SK-N-SH (cell line): ENCODE measurements around the gene ADK. TPM values are rescaled to one million over a fixed set of nuclear protein-coding genes. Genes with fewer than 3 reads are reported as not detected.

ENCODE experiments used
- CTCF ChIA-PET: fragments of 300-600, 350-600 bp; formaldehyde crosslinking; extraction: SDS; loops from one replicate; lab custom pipeline; 2021; lab: Yijun Ruan, JAX
- POLR2A ChIA-PET: fragments of 350-600 bp; sonication (Branson Sonifier 250); formaldehyde crosslinking; extraction: SDS; loops from one replicate; lab custom pipeline; 2020; ENCODE audit warnings: antibody characterized with exemption, inconsistent platforms; lab: Yijun Ruan, JAX
- DNase-seq: peaks from one replicate; pipeline ENCODE4 v3.0.0; 2012
- H2AFZ ChIP-seq: fragments of 200-600 bp; sonication (generic); 2 replicates; pipeline ENCODE4 v1.8.1; 2016; ENCODE audit warnings: antibody characterized with exemption, mild to moderate bottlenecking, low read depth
- H3F3A ChIP-seq: fragments of 200-600 bp; sonication (generic); replicated peaks from 2 replicates; pipeline ENCODE3; 2016; ENCODE audit warnings: antibody characterized with exemption, mild to moderate bottlenecking; ENCODE audit not compliant: insufficient read depth
- H3K27ac ChIP-seq, 2 experiments: fragments of 200-500 bp in 1 of 2; fragments of 200-600 bp in 1 of 2; sonication (Bioruptor generic) in 1 of 2; sonication (generic), shearing (Covaris generic) in 1 of 2; 2 replicates each; pipeline versions ENCODE4 v1.5.1 to v1.6.1; 2014 to 2016; ENCODE audit warnings: low read depth in 2 of 2, inconsistent platforms in 1 of 2, low read length in 1 of 2, mild to moderate bottlenecking in 1 of 2, mixed read lengths in 1 of 2
- H3K27me3 ChIP-seq: fragments of 200-600 bp; sonication (generic), shearing (Covaris generic); 2 replicates; pipeline ENCODE4 v1.6.1; 2016; ENCODE audit warnings: mixed run types; ENCODE audit not compliant: insufficient read depth
- H3K36me3 ChIP-seq, 2 experiments: fragments of 200-500 bp in 1 of 2; fragments of 200-600 bp in 1 of 2; sonication (Bioruptor generic) in 1 of 2; sonication (generic) in 1 of 2; replicated peaks in 1 of 2; 2 replicates each; pipeline versions ENCODE3 to v1.5.1; 2014 to 2016; ENCODE audit warnings: low read length in 1 of 2, mild to moderate bottlenecking in 1 of 2; ENCODE audit not compliant: insufficient read depth in 2 of 2, control insufficient read depth in 1 of 2
- H3K4me1 ChIP-seq, 2 experiments: fragments of 200-500 bp in 1 of 2; fragments of 200-600 bp in 1 of 2; sonication (Bioruptor generic) in 1 of 2; sonication (generic), shearing (Covaris generic) in 1 of 2; 2 replicates each; pipeline versions ENCODE4 v1.5.1 to v1.6.1; 2014 to 2016; ENCODE audit warnings: low read depth in 1 of 2, low read length in 1 of 2, mixed run types in 1 of 2; ENCODE audit not compliant: insufficient read depth in 2 of 2, control insufficient read depth in 1 of 2
- H3K4me2 ChIP-seq: fragments of 200-600 bp; sonication (generic), shearing (Covaris generic); 2 replicates; pipeline ENCODE4 v1.6.1; 2017; ENCODE audit warnings: mixed run types
- H3K4me3 ChIP-seq, 2 experiments: fragments of 200-500 bp in 1 of 2; fragments of 200-600 bp in 1 of 2; sonication (Bioruptor generic) in 1 of 2; sonication (generic), shearing (Covaris generic) in 1 of 2; 2 replicates each; pipeline versions ENCODE4 v1.5.1 to v1.8.1; 2014 to 2016; ENCODE audit warnings: low read depth in 2 of 2, inconsistent platforms in 1 of 2, low read length in 1 of 2, mild to moderate bottlenecking in 1 of 2, mixed read lengths in 1 of 2, moderate library complexity in 1 of 2
- H3K79me2 ChIP-seq: fragments of 200-600 bp; sonication (generic); 2 replicates; pipeline ENCODE4 v1.8.1; 2017; ENCODE audit warnings: mild to moderate bottlenecking; ENCODE audit not compliant: insufficient read depth
- H3K9ac ChIP-seq: fragments of 200-600 bp; sonication (generic); 2 replicates; pipeline ENCODE4 v1.6.1; 2017; ENCODE audit warnings: mixed run types
- H3K9me2 ChIP-seq: fragments of 200-600 bp; sonication (generic); 2 replicates; pipeline ENCODE4 v1.6.1; 2017; ENCODE audit warnings: mixed run types
- H3K9me3 ChIP-seq: fragments of 200-600 bp; sonication (generic); 2 replicates; pipeline ENCODE4 v1.6.1; 2017; ENCODE audit warnings: mixed run types, mild to moderate bottlenecking, moderate library complexity
- H4K20me1 ChIP-seq: fragments of 200-600 bp; sonication (generic); 2 replicates; pipeline ENCODE4 v1.6.1; 2017; ENCODE audit warnings: mild to moderate bottlenecking, mixed run types; ENCODE audit not compliant: insufficient read depth
- ELF1 ChIP-seq: IDR thresholded peaks from 2 replicates; pipeline ENCODE4 v1.4.0; 2012
- EP300 ChIP-seq, 2 experiments: IDR thresholded peaks; 2 replicates each; pipeline versions ENCODE4 v1.4.0 to v1.6.1; 2012; ENCODE audit warnings: borderline replicate concordance in 1 of 2, low read depth in 1 of 2, low read length in 1 of 2
- EZH2phosphoT487 ChIP-seq: fragments of 200-600 bp; sonication (generic); IDR thresholded peaks from 2 replicates; pipeline ENCODE4 v1.6.1; 2017; ENCODE audit warnings: low read depth, mixed run types, mild to moderate bottlenecking, antibody characterized with exemption, moderate library complexity, borderline replicate concordance
- FOSL2 ChIP-seq: IDR thresholded peaks from 2 replicates; pipeline ENCODE4 v1.4.0; 2012; ENCODE audit warnings: low read depth, mild to moderate bottlenecking, moderate library complexity, borderline replicate concordance
- FOXM1 ChIP-seq: IDR thresholded peaks from 2 replicates; pipeline ENCODE4 v1.4.0; 2012; ENCODE audit warnings: low read depth, mild to moderate bottlenecking
- GABPA ChIP-seq: IDR thresholded peaks from 2 replicates; pipeline ENCODE4 v1.4.0; 2012; ENCODE audit warnings: low read depth, mild to moderate bottlenecking
- GATA2 ChIP-seq: sonication (generic); formaldehyde crosslinking; IDR thresholded peaks from 2 replicates; pipeline ENCODE4 v1.5.0; 2020; ENCODE audit warnings: mild to moderate bottlenecking, missing genetic modification reagents
- JUND ChIP-seq: IDR thresholded peaks from 2 replicates; pipeline ENCODE4 v1.4.0; 2012
- MEF2A ChIP-seq: IDR thresholded peaks from 2 replicates; pipeline ENCODE4 v1.4.0; 2012; ENCODE audit warnings: low read depth, borderline replicate concordance
- MXI1 ChIP-seq: IDR thresholded peaks from 2 replicates; pipeline ENCODE4 v1.6.1; 2012; ENCODE audit warnings: mild to moderate bottlenecking, low read depth, low read length, improper control_type of control experiment
- NFIC ChIP-seq: IDR thresholded peaks from 2 replicates; pipeline ENCODE4 v1.4.0; 2012; ENCODE audit warnings: borderline replicate concordance
- NRF1 ChIP-seq: IDR thresholded peaks from 2 replicates; pipeline ENCODE4 v1.6.1; 2012; ENCODE audit warnings: low read depth, mild to moderate bottlenecking, low read length
- POLR2AphosphoS5 ChIP-seq: IDR thresholded peaks from 2 replicates; pipeline ENCODE4 v1.6.1; 2012; ENCODE audit warnings: low read depth, low read length
- RAD21 ChIP-seq: IDR thresholded peaks from 2 replicates; pipeline ENCODE4 v1.6.1; 2012; ENCODE audit warnings: mild to moderate bottlenecking, low read length
- RCOR1 ChIP-seq: fragments of 150-350 bp; IDR thresholded peaks from 2 replicates; pipeline ENCODE4 v1.6.1; 2017; ENCODE audit warnings: antibody characterized with exemption, low read length
- RFX5 ChIP-seq: IDR thresholded peaks from 2 replicates; pipeline ENCODE4 v1.6.1; 2012; ENCODE audit warnings: mild to moderate bottlenecking, improper control_type of control experiment, low read length
- RXRA ChIP-seq: IDR thresholded peaks from 2 replicates; pipeline ENCODE4 v1.4.0; 2012; ENCODE audit warnings: low read depth, mild to moderate bottlenecking, borderline replicate concordance
- SMC3 ChIP-seq: IDR thresholded peaks from 2 replicates; pipeline ENCODE4 v1.6.1; 2012; ENCODE audit warnings: low read depth, low read length, improper control_type of control experiment
- TCF12 ChIP-seq: IDR thresholded peaks from 2 replicates; pipeline ENCODE4 v1.4.0; 2012
- TEAD4 ChIP-seq: IDR thresholded peaks from 2 replicates; pipeline ENCODE4 v1.4.0; 2012; ENCODE audit warnings: mild to moderate bottlenecking, borderline replicate concordance; ENCODE audit not compliant: insufficient read depth
- YY1 ChIP-seq: IDR thresholded peaks from 2 replicates; pipeline ENCODE4 v1.4.0; 2012; ENCODE audit warnings: low read depth, mild to moderate bottlenecking
- WGBS: methylation state at CpG from one replicate; pipeline ENCODE4 v1.1.6; 2017; ENCODE audit warnings: low lambda C conversion rate; 5-methylcytosine and 5-hydroxymethylcytosine counted together
- polyA plus RNA-seq, 3 experiments: library from polyadenylated mRNA; depleted of rRNA; stranded (reverse); fragments of >200 nt; gene quantifications; 2 replicates each; pipeline ENCODE4 v1.2.3, GENCODE V29; 2012
- TF ChIP-seq, protein P1 (sequence below): IDR thresholded peaks from 2 replicates; pipeline ENCODE4 v1.4.0; 2012; ENCODE audit warnings: low read depth
- TF ChIP-seq, protein P2 (sequence below): IDR thresholded peaks from 2 replicates; pipeline ENCODE4 v1.4.0; 2012; ENCODE audit warnings: low read depth, borderline replicate concordance
- TF ChIP-seq, protein P3 (sequence below): IDR thresholded peaks from 2 replicates; pipeline ENCODE4; 2012
- TF ChIP-seq, protein P4 (sequence below): IDR thresholded peaks from 2 replicates; pipeline ENCODE4 v1.6.1; 2012; ENCODE audit warnings: mild to moderate bottlenecking, low read depth, low read length, moderate library complexity
- TF ChIP-seq, protein P5 (sequence below): fragments of 200-600 bp; sonication (generic); IDR thresholded peaks from 2 replicates; pipeline ENCODE4 v1.6.1; 2017; ENCODE audit warnings: antibody characterized with exemption, mild to moderate bottlenecking, moderate library complexity

Gene ADK
- polyA plus RNA-seq, 1 of the 3 experiments (the other 2 are of a cell fraction), result 25.1 TPM

DNA sequence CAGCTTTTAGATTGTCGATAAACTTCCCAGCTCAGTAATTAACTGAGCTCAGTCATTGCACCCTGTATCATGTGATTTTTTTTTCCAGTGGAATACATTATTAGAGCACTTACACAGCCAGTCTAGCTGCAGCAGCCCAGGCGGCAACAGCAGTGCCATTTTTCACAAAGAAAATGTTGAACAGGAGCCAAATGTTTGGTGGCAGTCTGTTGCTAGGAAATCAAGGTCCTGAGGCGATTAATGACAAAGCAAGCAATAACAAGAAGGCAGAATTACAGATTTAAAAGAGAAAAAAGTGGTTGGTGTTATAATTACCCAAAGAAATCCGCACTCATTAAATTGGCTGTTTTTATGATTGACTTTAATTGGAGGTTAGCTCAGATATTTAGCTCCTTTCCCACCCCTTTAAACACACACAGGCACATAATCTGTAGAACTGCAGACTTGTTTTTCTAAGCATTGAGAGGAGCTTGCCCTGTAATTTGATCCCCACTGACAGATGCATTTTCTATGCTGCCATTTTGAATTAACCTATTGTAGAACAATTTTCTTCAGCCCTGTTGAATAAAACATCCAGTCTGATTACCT is 267.4 kb downstream of the ADK start:
- Histone ChIP-seq H3K36me3 (peaks cover 0 to 9% of the 10 kb centered on the region in 2 experiments), H3K4me1 (peaks cover 21 to 22% of the 10 kb centered on the region in 2 experiments; a peak in 2 of 4 replicates), H3K27ac (peak overlapping the region in 1 of 2 experiments; percentile 95; a peak in 2 of 4 replicates), H3K9me2 (no peaks in the 10 kb centered on the region), H3K9me3 (no peaks in the 10 kb centered on the region), H3K4me3 (no peak overlapping the region), H3K4me2 (no peak overlapping the region), H3K9ac (no peak overlapping the region), H4K20me1 (no peaks in the 10 kb centered on the region), H3K79me2 (no peaks in the 10 kb centered on the region), H3F3A (peaks cover 3% of the 10 kb centered on the region), H2AFZ (no peak overlapping the region), H3K27me3 (no peaks in the 10 kb centered on the region)
- CTCF ChIA-PET, result interaction anchor here (0.7 to 2.0 kb wide), 8 partner anchors 12 to 607 kb away, joined by 3 to 6 read pairs (median 3); no protein-coding TSS in a partner anchor
- 53% methylated on average over 4 of the region's 4 CpGs for WGBS
- peak; percentile 45 for DNase-seq
- POLR2A ChIA-PET, result interaction anchor here (0.7 to 1.8 kb wide), 4 partner anchors 167 to 408 kb away, joined by 4 to 7 read pairs (median 5); partner anchors contain the start of gene KAT6B
- TF ChIP-seq NRF1 (no peak), YY1 (peak; percentile 36; the same call in 1 of the 2 replicates), RAD21 (peak; percentile 35; the same call in 1 of the 2 replicates), TCF12 (0 out of 2 replicates have a peak, but pooled peaks have one; percentile 9), SMC3 (no peak; the same call in 1 of the 2 replicates), MXI1 (no peak; the same call in 1 of the 2 replicates), GATA2 (CRISPR knock-in tag) (peak; percentile 60), FOXM1 (no peak), EZH2phosphoT487 (no peak), TEAD4 (no peak), POLR2AphosphoS5 (no peak), NFIC (no peak), RFX5 (no peak), RCOR1 (no peak), RXRA (no peak), FOSL2 (no peak), EP300 (IDR thresholded peaks at IDR 0.05; ENCODE audit: borderline replicate concordance in 1 of 2, low read depth in 1 of 2, low read length in 1 of 2) (peak in 1 of 2 experiments; percentile 67; a peak in 2 of 4 replicates), ELF1 (no peak), JUND (no peak), GABPA (no peak), MEF2A (no peak)
- TF ChIP-seq, protein P1, sequence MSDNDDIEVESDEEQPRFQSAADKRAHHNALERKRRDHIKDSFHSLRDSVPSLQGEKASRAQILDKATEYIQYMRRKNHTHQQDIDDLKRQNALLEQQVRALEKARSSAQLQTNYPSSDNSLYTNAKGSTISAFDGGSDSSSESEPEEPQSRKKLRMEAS, result no peak
- TF ChIP-seq, protein P2, sequence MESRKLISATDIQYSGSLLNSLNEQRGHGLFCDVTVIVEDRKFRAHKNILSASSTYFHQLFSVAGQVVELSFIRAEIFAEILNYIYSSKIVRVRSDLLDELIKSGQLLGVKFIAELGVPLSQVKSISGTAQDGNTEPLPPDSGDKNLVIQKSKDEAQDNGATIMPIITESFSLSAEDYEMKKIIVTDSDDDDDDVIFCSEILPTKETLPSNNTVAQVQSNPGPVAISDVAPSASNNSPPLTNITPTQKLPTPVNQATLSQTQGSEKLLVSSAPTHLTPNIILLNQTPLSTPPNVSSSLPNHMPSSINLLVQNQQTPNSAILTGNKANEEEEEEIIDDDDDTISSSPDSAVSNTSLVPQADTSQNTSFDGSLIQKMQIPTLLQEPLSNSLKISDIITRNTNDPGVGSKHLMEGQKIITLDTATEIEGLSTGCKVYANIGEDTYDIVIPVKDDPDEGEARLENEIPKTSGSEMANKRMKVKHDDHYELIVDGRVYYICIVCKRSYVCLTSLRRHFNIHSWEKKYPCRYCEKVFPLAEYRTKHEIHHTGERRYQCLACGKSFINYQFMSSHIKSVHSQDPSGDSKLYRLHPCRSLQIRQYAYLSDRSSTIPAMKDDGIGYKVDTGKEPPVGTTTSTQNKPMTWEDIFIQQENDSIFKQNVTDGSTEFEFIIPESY, result no peak
- TF ChIP-seq, protein P3, sequence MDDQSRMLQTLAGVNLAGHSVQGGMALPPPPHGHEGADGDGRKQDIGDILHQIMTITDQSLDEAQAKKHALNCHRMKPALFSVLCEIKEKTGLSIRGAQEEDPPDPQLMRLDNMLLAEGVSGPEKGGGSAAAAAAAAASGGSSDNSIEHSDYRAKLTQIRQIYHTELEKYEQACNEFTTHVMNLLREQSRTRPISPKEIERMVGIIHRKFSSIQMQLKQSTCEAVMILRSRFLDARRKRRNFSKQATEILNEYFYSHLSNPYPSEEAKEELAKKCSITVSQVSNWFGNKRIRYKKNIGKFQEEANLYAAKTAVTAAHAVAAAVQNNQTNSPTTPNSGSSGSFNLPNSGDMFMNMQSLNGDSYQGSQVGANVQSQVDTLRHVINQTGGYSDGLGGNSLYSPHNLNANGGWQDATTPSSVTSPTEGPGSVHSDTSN, result peak; percentile 18; the same call in 1 of the 2 replicates
- TF ChIP-seq, protein P4, sequence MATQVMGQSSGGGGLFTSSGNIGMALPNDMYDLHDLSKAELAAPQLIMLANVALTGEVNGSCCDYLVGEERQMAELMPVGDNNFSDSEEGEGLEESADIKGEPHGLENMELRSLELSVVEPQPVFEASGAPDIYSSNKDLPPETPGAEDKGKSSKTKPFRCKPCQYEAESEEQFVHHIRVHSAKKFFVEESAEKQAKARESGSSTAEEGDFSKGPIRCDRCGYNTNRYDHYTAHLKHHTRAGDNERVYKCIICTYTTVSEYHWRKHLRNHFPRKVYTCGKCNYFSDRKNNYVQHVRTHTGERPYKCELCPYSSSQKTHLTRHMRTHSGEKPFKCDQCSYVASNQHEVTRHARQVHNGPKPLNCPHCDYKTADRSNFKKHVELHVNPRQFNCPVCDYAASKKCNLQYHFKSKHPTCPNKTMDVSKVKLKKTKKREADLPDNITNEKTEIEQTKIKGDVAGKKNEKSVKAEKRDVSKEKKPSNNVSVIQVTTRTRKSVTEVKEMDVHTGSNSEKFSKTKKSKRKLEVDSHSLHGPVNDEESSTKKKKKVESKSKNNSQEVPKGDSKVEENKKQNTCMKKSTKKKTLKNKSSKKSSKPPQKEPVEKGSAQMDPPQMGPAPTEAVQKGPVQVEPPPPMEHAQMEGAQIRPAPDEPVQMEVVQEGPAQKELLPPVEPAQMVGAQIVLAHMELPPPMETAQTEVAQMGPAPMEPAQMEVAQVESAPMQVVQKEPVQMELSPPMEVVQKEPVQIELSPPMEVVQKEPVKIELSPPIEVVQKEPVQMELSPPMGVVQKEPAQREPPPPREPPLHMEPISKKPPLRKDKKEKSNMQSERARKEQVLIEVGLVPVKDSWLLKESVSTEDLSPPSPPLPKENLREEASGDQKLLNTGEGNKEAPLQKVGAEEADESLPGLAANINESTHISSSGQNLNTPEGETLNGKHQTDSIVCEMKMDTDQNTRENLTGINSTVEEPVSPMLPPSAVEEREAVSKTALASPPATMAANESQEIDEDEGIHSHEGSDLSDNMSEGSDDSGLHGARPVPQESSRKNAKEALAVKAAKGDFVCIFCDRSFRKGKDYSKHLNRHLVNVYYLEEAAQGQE, result no peak
- TF ChIP-seq, protein P5, sequence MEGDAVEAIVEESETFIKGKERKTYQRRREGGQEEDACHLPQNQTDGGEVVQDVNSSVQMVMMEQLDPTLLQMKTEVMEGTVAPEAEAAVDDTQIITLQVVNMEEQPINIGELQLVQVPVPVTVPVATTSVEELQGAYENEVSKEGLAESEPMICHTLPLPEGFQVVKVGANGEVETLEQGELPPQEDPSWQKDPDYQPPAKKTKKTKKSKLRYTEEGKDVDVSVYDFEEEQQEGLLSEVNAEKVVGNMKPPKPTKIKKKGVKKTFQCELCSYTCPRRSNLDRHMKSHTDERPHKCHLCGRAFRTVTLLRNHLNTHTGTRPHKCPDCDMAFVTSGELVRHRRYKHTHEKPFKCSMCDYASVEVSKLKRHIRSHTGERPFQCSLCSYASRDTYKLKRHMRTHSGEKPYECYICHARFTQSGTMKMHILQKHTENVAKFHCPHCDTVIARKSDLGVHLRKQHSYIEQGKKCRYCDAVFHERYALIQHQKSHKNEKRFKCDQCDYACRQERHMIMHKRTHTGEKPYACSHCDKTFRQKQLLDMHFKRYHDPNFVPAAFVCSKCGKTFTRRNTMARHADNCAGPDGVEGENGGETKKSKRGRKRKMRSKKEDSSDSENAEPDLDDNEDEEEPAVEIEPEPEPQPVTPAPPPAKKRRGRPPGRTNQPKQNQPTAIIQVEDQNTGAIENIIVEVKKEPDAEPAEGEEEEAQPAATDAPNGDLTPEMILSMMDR, result no peak
